DOHH2 (cell line): ENCODE measurements around the gene PPP1CC.

Experiments used
- EZH2phosphoT487 ChIP-seq: fragments of 200-600 bp; sonication (generic); IDR thresholded peaks from 2 replicates; pipeline ENCODE4 v1.6.1; 2017; ENCODE audit warnings: borderline replicate concordance, mild to moderate bottlenecking, antibody characterized with exemption, low read length, moderate library complexity, mixed read lengths
- TF ChIP-seq, protein P1 (sequence below): fragments of 200-600 bp; sonication (generic); IDR thresholded peaks from one replicate; pipeline ENCODE4 v1.5.1; 2014; ENCODE audit warnings: antibody characterized with exemption, mild to moderate bottlenecking, low read depth, low read length; ENCODE audit not compliant: poor library complexity, severe bottlenecking

DNA sequence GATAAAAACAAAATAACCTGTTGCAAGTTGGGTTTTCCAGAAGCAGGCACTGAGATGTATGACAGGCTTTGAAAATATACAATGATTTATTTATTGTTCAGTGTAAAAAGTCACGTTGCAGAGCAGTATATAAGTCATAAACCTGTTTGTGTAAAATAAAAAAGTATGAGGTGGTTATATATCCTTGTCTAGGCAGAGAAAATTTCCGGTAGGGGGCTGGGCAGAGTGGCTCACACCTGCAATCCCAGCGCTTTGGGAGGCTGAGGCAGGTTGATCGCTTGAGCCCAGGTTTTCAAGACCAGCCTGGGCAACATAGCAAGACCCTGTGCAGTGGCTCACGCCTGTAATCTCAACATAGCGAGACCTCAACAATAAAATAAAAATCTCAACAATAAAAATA is 16.2 kb upstream of the PPP1CC start:
- TF ChIP-seq, protein P1, sequence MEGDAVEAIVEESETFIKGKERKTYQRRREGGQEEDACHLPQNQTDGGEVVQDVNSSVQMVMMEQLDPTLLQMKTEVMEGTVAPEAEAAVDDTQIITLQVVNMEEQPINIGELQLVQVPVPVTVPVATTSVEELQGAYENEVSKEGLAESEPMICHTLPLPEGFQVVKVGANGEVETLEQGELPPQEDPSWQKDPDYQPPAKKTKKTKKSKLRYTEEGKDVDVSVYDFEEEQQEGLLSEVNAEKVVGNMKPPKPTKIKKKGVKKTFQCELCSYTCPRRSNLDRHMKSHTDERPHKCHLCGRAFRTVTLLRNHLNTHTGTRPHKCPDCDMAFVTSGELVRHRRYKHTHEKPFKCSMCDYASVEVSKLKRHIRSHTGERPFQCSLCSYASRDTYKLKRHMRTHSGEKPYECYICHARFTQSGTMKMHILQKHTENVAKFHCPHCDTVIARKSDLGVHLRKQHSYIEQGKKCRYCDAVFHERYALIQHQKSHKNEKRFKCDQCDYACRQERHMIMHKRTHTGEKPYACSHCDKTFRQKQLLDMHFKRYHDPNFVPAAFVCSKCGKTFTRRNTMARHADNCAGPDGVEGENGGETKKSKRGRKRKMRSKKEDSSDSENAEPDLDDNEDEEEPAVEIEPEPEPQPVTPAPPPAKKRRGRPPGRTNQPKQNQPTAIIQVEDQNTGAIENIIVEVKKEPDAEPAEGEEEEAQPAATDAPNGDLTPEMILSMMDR: no peak
- TF ChIP-seq EZH2phosphoT487: no peak
